Measurements from ENCODE around the gene SEMA6A.

Gene SEMA6A

GRCh38 chr5:116574367-116575325, at the start of gene SEMA6A:
Gene SEMA6A (minus strand): TSS chr5:116574823. CDS start chr5:116504944, 69,879 bp downstream.
- peak; percentile 13 for DNase-seq

- no peak for DNase-seq
These were observed 47.9 kb upstream of the SEMA6A start for GRCh38 chr5:116622375-116623050.

- DNase-seq = no peak
These were observed 47.0 kb upstream of the SEMA6A start for GRCh38 chr5:116621599-116621998.

- DNase-seq = no peak
These were observed 42.3 kb upstream of the SEMA6A start for GRCh38 chr5:116616876-116617275.

GRCh38 chr5:116614603-116614920, 39.9 kb upstream of the SEMA6A start:
- no peak for DNase-seq

GRCh38 chr5:116613445-116613844, 38.8 kb upstream of the SEMA6A start:
- no peak for DNase-seq

- DNase-seq = no peak
These were observed 37.8 kb upstream of the SEMA6A start for GRCh38 chr5:116612431-116612830.

GRCh38 chr5:116605310-116606070, 30.9 kb upstream of the SEMA6A start:
- DNase-seq = no peak

GRCh38 chr5:116604805-116605204, 30.2 kb upstream of the SEMA6A start:
- no peak for DNase-seq

- no peak for DNase-seq
These were observed 26.3 kb upstream of the SEMA6A start for GRCh38 chr5:116600876-116601275.

GRCh38 chr5:116598911-116599310, 24.3 kb upstream of the SEMA6A start:
- DNase-seq = no peak

- no peak for DNase-seq
These were observed 20.9 kb upstream of the SEMA6A start for GRCh38 chr5:116595498-116595897.

GRCh38 chr5:116593340-116593739, 18.7 kb upstream of the SEMA6A start:
- DNase-seq = no peak

- no peak for DNase-seq
These were observed 10.6 kb upstream of the SEMA6A start for GRCh38 chr5:116585227-116585626.

- no peak for DNase-seq
These were observed 9.2 kb upstream of the SEMA6A start for GRCh38 chr5:116583862-116584222.

GRCh38 chr5:116583085-116583861, 8.7 kb upstream of the SEMA6A start:
- DNase-seq = no peak

- no peak for DNase-seq
These were observed 7.3 kb upstream of the SEMA6A start for GRCh38 chr5:116581910-116582309.

GRCh38 chr5:116579144-116579543, 4.5 kb upstream of the SEMA6A start:
- DNase-seq = no peak

- DNase-seq = no peak
These were observed 4.1 kb upstream of the SEMA6A start for GRCh38 chr5:116578676-116579075.

- DNase-seq = no peak
These were observed 2.6 kb upstream of the SEMA6A start for GRCh38 chr5:116577064-116577788.

- no peak for DNase-seq
These were observed 1.6 kb upstream of the SEMA6A start for GRCh38 chr5:116576053-116576713.

Data from amniotic stem cell (primary cell).